ENCODE results near the gene DDO. TPM values are rescaled to one million over a fixed set of nuclear protein-coding genes. Genes with fewer than 3 reads are reported as not detected.

DDO gene
- total and polyA plus RNA-seq, 2 experiments from 2014 or later: 0.10 TPM; not detected in 1

DNA sequence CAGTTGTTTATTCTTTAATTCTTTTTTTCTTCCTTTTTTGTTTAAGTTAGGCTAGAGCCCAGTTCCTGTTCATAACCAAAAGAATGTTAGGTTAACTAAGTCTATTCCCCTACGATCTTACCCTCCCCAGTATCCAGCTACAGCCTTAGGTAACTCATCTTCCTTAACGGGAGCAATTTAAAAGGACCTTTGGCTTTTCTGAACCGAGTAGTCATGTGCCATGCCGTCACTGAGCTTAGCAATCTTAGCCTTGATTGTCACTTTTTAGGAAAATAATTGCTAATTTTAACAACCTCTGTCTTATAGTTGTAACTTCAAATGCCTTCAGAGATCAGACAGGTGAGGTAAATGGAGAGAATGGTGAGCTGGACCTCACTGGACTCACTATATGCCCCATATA is 63.4 kb downstream of the DDO start:
- H2AFZ ChIP-seq: no peak overlapping the region
- no peaks in the 10 kb centered on the region for H3K9me3 Mint-ChIP-seq
- no peaks in the 10 kb centered on the region for H3F3A ChIP-seq (replicated peaks; ENCODE audit: low read depth)
- H3K4me3 Mint-ChIP-seq: no peak overlapping the region
- H3K27ac ChIP-seq (ENCODE audit: low read depth): no peak overlapping the region
- peaks cover 18% of the 10 kb centered on the region for H3K27me3 Mint-ChIP-seq (ENCODE audit: insufficient read depth, low read depth, poor library complexity)
- DNase-seq (ENCODE audit: low spot score) (no peak), ATAC-seq (no peak)
- peak overlapping the region; percentile 39; the same call in 1 of the 2 replicates for H3K4me2 ChIP-seq
- no peaks in the 10 kb centered on the region for H3K79me2 ChIP-seq (replicated peaks; ENCODE audit: insufficient read depth)
- peaks cover 46% of the 10 kb centered on the region for H3K4me1 Mint-ChIP-seq
- no peak overlapping the region for H3K4me3 ChIP-seq
- TF ChIP-seq, protein P1, sequence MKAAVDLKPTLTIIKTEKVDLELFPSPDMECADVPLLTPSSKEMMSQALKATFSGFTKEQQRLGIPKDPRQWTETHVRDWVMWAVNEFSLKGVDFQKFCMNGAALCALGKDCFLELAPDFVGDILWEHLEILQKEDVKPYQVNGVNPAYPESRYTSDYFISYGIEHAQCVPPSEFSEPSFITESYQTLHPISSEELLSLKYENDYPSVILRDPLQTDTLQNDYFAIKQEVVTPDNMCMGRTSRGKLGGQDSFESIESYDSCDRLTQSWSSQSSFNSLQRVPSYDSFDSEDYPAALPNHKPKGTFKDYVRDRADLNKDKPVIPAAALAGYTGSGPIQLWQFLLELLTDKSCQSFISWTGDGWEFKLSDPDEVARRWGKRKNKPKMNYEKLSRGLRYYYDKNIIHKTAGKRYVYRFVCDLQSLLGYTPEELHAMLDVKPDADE (IDR thresholded peaks at IDR 0.05): no peak
- TF ChIP-seq ZNF114 (CRISPR knock-in tag; IDR thresholded peaks at IDR 0.05) (no peak), EZH2phosphoT487 (IDR thresholded peaks at IDR 0.05; ENCODE audit: unreplicated experiment) (no peak), POLR2AphosphoS5 (IDR thresholded peaks at IDR 0.05; ENCODE audit: low read depth) (no peak), EZH2 (IDR thresholded peaks at IDR 0.05; ENCODE audit: low read depth, unreplicated experiment) (no peak), ZNF331 (CRISPR knock-in tag; IDR thresholded peaks at IDR 0.05; ENCODE audit: low read depth) (no peak), JUNB (IDR thresholded peaks at IDR 0.05; ENCODE audit: unreplicated experiment) (no peak), CREB1 (CRISPR knock-in tag; IDR thresholded peaks at IDR 0.05; ENCODE audit: low read depth) (no peak), STAT1 (IDR thresholded peaks at IDR 0.05; ENCODE audit: unreplicated experiment) (no peak), NANOG (IDR thresholded peaks at IDR 0.05; ENCODE audit: borderline replicate concordance) (no peak)
- TF ChIP-seq, protein P2, sequence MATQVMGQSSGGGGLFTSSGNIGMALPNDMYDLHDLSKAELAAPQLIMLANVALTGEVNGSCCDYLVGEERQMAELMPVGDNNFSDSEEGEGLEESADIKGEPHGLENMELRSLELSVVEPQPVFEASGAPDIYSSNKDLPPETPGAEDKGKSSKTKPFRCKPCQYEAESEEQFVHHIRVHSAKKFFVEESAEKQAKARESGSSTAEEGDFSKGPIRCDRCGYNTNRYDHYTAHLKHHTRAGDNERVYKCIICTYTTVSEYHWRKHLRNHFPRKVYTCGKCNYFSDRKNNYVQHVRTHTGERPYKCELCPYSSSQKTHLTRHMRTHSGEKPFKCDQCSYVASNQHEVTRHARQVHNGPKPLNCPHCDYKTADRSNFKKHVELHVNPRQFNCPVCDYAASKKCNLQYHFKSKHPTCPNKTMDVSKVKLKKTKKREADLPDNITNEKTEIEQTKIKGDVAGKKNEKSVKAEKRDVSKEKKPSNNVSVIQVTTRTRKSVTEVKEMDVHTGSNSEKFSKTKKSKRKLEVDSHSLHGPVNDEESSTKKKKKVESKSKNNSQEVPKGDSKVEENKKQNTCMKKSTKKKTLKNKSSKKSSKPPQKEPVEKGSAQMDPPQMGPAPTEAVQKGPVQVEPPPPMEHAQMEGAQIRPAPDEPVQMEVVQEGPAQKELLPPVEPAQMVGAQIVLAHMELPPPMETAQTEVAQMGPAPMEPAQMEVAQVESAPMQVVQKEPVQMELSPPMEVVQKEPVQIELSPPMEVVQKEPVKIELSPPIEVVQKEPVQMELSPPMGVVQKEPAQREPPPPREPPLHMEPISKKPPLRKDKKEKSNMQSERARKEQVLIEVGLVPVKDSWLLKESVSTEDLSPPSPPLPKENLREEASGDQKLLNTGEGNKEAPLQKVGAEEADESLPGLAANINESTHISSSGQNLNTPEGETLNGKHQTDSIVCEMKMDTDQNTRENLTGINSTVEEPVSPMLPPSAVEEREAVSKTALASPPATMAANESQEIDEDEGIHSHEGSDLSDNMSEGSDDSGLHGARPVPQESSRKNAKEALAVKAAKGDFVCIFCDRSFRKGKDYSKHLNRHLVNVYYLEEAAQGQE (IDR thresholded peaks at IDR 0.05; ENCODE audit: unreplicated experiment): no peak
- TF ChIP-seq, protein P3, sequence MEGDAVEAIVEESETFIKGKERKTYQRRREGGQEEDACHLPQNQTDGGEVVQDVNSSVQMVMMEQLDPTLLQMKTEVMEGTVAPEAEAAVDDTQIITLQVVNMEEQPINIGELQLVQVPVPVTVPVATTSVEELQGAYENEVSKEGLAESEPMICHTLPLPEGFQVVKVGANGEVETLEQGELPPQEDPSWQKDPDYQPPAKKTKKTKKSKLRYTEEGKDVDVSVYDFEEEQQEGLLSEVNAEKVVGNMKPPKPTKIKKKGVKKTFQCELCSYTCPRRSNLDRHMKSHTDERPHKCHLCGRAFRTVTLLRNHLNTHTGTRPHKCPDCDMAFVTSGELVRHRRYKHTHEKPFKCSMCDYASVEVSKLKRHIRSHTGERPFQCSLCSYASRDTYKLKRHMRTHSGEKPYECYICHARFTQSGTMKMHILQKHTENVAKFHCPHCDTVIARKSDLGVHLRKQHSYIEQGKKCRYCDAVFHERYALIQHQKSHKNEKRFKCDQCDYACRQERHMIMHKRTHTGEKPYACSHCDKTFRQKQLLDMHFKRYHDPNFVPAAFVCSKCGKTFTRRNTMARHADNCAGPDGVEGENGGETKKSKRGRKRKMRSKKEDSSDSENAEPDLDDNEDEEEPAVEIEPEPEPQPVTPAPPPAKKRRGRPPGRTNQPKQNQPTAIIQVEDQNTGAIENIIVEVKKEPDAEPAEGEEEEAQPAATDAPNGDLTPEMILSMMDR (conservative IDR thresholded peaks at IDR 0.05; ENCODE audit: low read depth in 2 of 2): no peak
- TF ChIP-seq, protein P4, sequence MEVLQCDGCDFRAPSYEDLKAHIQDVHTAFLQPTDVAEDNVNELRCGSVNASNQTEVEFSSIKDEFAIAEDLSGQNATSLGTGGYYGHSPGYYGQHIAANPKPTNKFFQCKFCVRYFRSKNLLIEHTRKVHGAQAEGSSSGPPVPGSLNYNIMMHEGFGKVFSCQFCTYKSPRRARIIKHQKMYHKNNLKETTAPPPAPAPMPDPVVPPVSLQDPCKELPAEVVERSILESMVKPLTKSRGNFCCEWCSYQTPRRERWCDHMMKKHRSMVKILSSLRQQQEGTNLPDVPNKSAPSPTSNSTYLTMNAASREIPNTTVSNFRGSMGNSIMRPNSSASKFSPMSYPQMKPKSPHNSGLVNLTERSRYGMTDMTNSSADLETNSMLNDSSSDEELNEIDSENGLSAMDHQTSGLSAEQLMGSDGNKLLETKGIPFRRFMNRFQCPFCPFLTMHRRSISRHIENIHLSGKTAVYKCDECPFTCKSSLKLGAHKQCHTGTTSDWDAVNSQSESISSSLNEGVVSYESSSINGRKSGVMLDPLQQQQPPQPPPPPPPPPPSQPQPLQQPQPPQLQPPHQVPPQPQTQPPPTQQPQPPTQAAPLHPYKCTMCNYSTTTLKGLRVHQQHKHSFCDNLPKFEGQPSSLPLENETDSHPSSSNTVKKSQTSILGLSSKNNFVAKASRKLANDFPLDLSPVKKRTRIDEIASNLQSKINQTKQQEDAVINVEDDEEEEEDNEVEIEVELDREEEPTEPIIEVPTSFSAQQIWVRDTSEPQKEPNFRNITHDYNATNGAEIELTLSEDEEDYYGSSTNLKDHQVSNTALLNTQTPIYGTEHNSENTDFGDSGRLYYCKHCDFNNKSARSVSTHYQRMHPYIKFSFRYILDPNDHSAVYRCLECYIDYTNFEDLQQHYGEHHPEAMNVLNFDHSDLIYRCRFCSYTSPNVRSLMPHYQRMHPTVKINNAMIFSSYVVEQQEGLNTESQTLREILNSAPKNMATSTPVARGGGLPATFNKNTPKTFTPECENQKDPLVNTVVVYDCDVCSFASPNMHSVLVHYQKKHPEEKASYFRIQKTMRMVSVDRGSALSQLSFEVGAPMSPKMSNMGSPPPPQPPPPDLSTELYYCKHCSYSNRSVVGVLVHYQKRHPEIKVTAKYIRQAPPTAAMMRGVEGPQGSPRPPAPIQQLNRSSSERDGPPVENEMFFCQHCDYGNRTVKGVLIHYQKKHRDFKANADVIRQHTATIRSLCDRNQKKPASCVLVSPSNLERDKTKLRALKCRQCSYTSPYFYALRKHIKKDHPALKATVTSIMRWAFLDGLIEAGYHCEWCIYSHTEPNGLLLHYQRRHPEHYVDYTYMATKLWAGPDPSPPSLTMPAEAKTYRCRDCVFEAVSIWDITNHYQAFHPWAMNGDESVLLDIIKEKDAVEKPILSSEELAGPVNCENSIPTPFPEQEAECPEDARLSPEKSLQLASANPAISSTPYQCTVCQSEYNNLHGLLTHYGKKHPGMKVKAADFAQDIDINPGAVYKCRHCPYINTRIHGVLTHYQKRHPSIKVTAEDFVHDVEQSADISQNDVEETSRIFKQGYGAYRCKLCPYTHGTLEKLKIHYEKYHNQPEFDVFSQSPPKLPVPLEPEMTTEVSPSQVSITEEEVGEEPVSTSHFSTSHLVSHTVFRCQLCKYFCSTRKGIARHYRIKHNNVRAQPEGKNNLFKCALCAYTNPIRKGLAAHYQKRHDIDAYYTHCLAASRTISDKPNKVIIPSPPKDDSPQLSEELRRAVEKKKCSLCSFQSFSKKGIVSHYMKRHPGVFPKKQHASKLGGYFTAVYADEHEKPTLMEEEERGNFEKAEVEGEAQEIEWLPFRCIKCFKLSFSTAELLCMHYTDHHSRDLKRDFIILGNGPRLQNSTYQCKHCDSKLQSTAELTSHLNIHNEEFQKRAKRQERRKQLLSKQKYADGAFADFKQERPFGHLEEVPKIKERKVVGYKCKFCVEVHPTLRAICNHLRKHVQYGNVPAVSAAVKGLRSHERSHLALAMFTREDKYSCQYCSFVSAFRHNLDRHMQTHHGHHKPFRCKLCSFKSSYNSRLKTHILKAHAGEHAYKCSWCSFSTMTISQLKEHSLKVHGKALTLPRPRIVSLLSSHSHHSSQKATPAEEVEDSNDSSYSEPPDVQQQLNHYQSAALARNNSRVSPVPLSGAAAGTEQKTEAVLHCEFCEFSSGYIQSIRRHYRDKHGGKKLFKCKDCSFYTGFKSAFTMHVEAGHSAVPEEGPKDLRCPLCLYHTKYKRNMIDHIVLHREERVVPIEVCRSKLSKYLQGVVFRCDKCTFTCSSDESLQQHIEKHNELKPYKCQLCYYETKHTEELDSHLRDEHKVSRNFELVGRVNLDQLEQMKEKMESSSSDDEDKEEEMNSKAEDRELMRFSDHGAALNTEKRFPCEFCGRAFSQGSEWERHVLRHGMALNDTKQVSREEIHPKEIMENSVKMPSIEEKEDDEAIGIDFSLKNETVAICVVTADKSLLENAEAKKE (CRISPR knock-in tag; IDR thresholded peaks at IDR 0.05): no peak
- no peaks in the 10 kb centered on the region for H3K36me3 ChIP-seq (ENCODE audit: insufficient read depth)
- H3K27ac Mint-ChIP-seq: no peak overlapping the region
- no peaks in the 10 kb centered on the region; the same call in 2 of the 3 replicates for H3K36me3 Mint-ChIP-seq (ENCODE audit: low read depth)
- H3K9me2 ChIP-seq (ENCODE audit: insufficient read depth): no peaks in the 10 kb centered on the region
- H3K27me3 ChIP-seq (ENCODE audit: insufficient read depth): peaks cover 16% of the 10 kb centered on the region
- H4K20me1 ChIP-seq (replicated peaks; ENCODE audit: insufficient read depth): no peaks in the 10 kb centered on the region
- peaks cover 43% of the 10 kb centered on the region for H3K4me1 ChIP-seq (ENCODE audit: insufficient read depth)
